IMR-90 (cell line): ENCODE results near the gene MYO9A. TPM values are rescaled to one million over a fixed set of nuclear protein-coding genes. Genes with fewer than 3 reads are reported as not detected.

ENCODE experiments used
- ATAC-seq: fragments of 200-7000 bp; cut with Tn5 transposase; 2 replicates; pipeline ENCODE4 v1.9.1; 2020; ENCODE audit warnings: low read depth, mild to moderate bottlenecking, moderate library complexity
- BruUV-seq: library from RNA; stranded (reverse); fragments of 400-500 nt; replicated peaks from 2 replicates; lab custom pipeline; 2021; lab: Mats Ljungman, UMichigan
- CTCF ChIA-PET: fragments of 300-600 bp; formaldehyde crosslinking; extraction: SDS; loops from one replicate; lab custom pipeline; 2021; ENCODE audit warnings: antibody characterized with exemption; lab: Yijun Ruan, JAX
- POLR2A ChIA-PET: fragments of 300-600 bp; sonication (Branson Sonifier 250); formaldehyde crosslinking; loops from one replicate; lab custom pipeline; 2022; ENCODE audit warnings: antibody characterized with exemption; ENCODE audit not compliant: unreplicated experiment; lab: Charles Lee
- DNase-seq: peaks from one replicate; pipeline ENCODE4 v3.0.0; 2013
- H2AFZ ChIP-seq: replicated peaks from 2 replicates; pipeline ENCODE3; 2013; ENCODE audit warnings: low read length, mild to moderate bottlenecking; ENCODE audit not compliant: poor library complexity
- H2AK5ac ChIP-seq: 2 replicates; pipeline ENCODE4 v1.6.1; 2013; ENCODE audit warnings: low read depth, low read length, inconsistent platforms
- H2AK9ac ChIP-seq: replicated peaks from 2 replicates; pipeline ENCODE3; 2013; ENCODE audit warnings: mild to moderate bottlenecking, low read depth, low read length, moderate library complexity; ENCODE audit not compliant: poor library complexity
- H2BK120ac ChIP-seq: 2 replicates; pipeline ENCODE4 v1.6.1; 2013; ENCODE audit warnings: low read depth, low read length, inconsistent platforms
- H2BK15ac ChIP-seq: 3 replicates; pipeline ENCODE4 v1.6.1; 2013; ENCODE audit warnings: low read depth, low read length, inconsistent platforms
- H2BK20ac ChIP-seq: 2 replicates; pipeline ENCODE4 v1.6.1; 2013; ENCODE audit warnings: low read depth, mild to moderate bottlenecking, inconsistent platforms, low read length, moderate library complexity
- H2BK5ac ChIP-seq: 2 replicates; pipeline ENCODE4 v1.6.1; 2013; ENCODE audit warnings: mild to moderate bottlenecking, low read depth, low read length, inconsistent platforms; ENCODE audit not compliant: poor library complexity, severe bottlenecking
- H3K14ac ChIP-seq: replicated peaks from 2 replicates; pipeline ENCODE4 v1.6.1; 2013; ENCODE audit warnings: low read depth, low read length, inconsistent platforms
- H3K18ac ChIP-seq: 2 replicates; pipeline ENCODE4 v1.6.1; 2013; ENCODE audit warnings: low read depth, low read length, control low read depth
- H3K23ac ChIP-seq: 2 replicates; pipeline ENCODE4 v1.6.1; 2013; ENCODE audit warnings: low read depth, low read length, inconsistent platforms
- H3K27ac ChIP-seq: 2 replicates; pipeline ENCODE4 v1.5.1; 2013; ENCODE audit warnings: mild to moderate bottlenecking, control low read depth, low read length; ENCODE audit not compliant: insufficient read depth
- H3K27me3 ChIP-seq: 2 replicates; pipeline ENCODE4 v1.6.1; 2013; ENCODE audit warnings: low read length; ENCODE audit not compliant: control insufficient read depth, insufficient read depth
- H3K36me3 ChIP-seq: 2 replicates; pipeline ENCODE4 v1.6.1; 2013; ENCODE audit warnings: low read length, mixed read lengths; ENCODE audit not compliant: control insufficient read depth, insufficient read depth
- H3K4ac ChIP-seq: 2 replicates; pipeline ENCODE4 v1.6.1; 2013; ENCODE audit warnings: low read depth, low read length, inconsistent platforms
- H3K4me1 ChIP-seq: 2 replicates; pipeline ENCODE4 v1.6.1; 2013; ENCODE audit warnings: low read length, mixed read lengths; ENCODE audit not compliant: control insufficient read depth, insufficient read depth
- H3K4me2 ChIP-seq: 2 replicates; pipeline ENCODE4 v1.6.1; 2013; ENCODE audit warnings: low read depth, mild to moderate bottlenecking, control low read depth, low read length, moderate library complexity
- H3K4me3 ChIP-seq: 2 replicates; pipeline ENCODE4 v1.5.1; 2013; ENCODE audit warnings: low read depth, mild to moderate bottlenecking, control low read depth, low read length, moderate library complexity; ENCODE audit not compliant: insufficient read depth
- H3K56ac ChIP-seq: 2 replicates; pipeline ENCODE4 v1.6.1; 2013; ENCODE audit warnings: low read length, inconsistent platforms; ENCODE audit not compliant: insufficient read depth; ENCODE audit errors: extremely low read depth
- H3K79me1 ChIP-seq, 2 experiments: 2 replicates each; pipeline ENCODE4 v1.6.1; 2013; ENCODE audit warnings: low read length in 2 of 2, inconsistent platforms in 1 of 2, low read depth in 1 of 2
- H3K9ac ChIP-seq: 2 replicates; pipeline ENCODE4 v1.6.1; 2013; ENCODE audit warnings: low read depth, low read length, control low read depth
- H3K9me1 ChIP-seq: 2 replicates; pipeline ENCODE4 v1.6.1; 2013; ENCODE audit warnings: low read length, inconsistent platforms; ENCODE audit not compliant: insufficient read depth
- H3K9me3 ChIP-seq: 2 replicates; pipeline ENCODE4 v1.6.1; 2013; ENCODE audit warnings: low read length; ENCODE audit not compliant: control insufficient read depth, insufficient read depth
- H4K20me1 ChIP-seq: 2 replicates; pipeline ENCODE4 v1.6.1; 2013; ENCODE audit warnings: low read length, inconsistent platforms; ENCODE audit not compliant: insufficient read depth
- H4K5ac ChIP-seq: 2 replicates; pipeline ENCODE4 v1.6.1; 2013; ENCODE audit warnings: mild to moderate bottlenecking, low read depth, low read length, control low read depth
- H4K8ac ChIP-seq, 2 experiments: 2 replicates each; pipeline ENCODE4 v1.6.1; 2013; ENCODE audit warnings: low read depth in 2 of 2, low read length in 2 of 2, control low read depth in 1 of 2, inconsistent platforms in 1 of 2
- H4K91ac ChIP-seq: 2 replicates; pipeline ENCODE4 v1.6.1; 2013; ENCODE audit warnings: low read depth, low read length, inconsistent platforms; ENCODE audit not compliant: insufficient read depth
- CEBPB ChIP-seq: IDR thresholded peaks from 2 replicates; pipeline ENCODE4 v1.6.1; 2012; ENCODE audit warnings: low read depth, low read length, improper control_type of control experiment
- RFX5 ChIP-seq: IDR thresholded peaks from 2 replicates; pipeline ENCODE4 v1.8.0; 2012; ENCODE audit warnings: low read depth, mild to moderate bottlenecking, low read length, moderate library complexity
- WGBS, 2 experiments: methylation state at CpG; one replicate each; pipeline versions ENCODE4 v1.1.5 to v1.1.7; 2013; ENCODE audit warnings: missing lambda C conversion rate in 2 of 2; ENCODE audit not compliant: insufficient read length in 1 of 2; ENCODE audit errors: extremely low coverage in 2 of 2; 5-methylcytosine and 5-hydroxymethylcytosine counted together
- dilution Hi-C: fragments of 300-500 bp; cut with HindIII; formaldehyde crosslinking; loops from one replicate; pipeline ENCODE4 v1.14.3; 2018; ENCODE audit warnings: low sequenced_read_pairs; ENCODE audit not compliant: unreplicated experiment
- in situ Hi-C: fragments of 300-500 bp; cut with MboI; formaldehyde crosslinking; loops from 3 replicates; pipeline ENCODE4 v1.14.3; 2019; ENCODE audit warnings: low sequenced_read_pairs, inconsistent platforms, mixed read lengths
- intact Hi-C: fragments of 100-400 bp; cut with micrococcal nuclease; formaldehyde crosslinking; loops from 2 replicates; pipeline ENCODE4 v1.10.0; 2022
- polyA plus RNA-seq, 3 experiments: library from polyadenylated mRNA; depleted of rRNA; stranded (reverse); fragments of >200 nt; gene quantifications; 2 replicates each; pipeline ENCODE4 v1.2.3, GENCODE V29; 2012; ENCODE audit warnings: low replicate concordance in 1 of 3
- total RNA-seq: library from RNA; depleted of rRNA; stranded (reverse); fragments of >200 nt; gene quantifications from 2 replicates; pipeline ENCODE4 v1.2.3, GENCODE V29; 2012

MYO9A gene
- total and polyA plus RNA-seq, 2 of the 4 experiments (the other 2 are of a cell fraction), result 6.0 to 49.5 TPM

DNA sequence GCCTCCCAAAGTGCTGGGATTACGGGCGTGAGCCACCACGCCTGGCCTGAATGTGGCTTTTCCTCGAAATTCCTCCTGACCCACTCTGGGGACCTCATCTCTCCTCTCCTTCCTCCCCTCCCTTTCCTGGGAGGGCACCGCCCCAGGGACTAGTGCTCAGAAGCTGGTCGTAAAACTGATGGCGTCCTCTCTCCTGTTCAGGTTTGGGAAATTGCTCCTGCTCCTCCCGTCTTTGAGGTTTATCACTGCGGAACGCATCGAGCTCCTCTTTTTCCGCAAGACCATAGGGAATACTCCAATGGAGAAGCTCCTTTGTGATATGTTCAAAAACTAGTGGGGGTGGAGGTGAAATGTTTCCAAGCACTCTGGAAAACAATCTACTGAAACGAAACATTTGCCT lies 300.6 kb downstream of the MYO9A start:
- H3K23ac ChIP-seq, result no peak overlapping the region
- no peak overlapping the region for H3K4me3 ChIP-seq
- no peak overlapping the region for H3K27ac ChIP-seq
- no peak overlapping the region for H2BK15ac ChIP-seq
- no TSS peak for BruUV-seq
- H4K8ac ChIP-seq, result no peak overlapping the region
- H3K27me3 ChIP-seq, result no peaks in the 10 kb centered on the region
- no peak overlapping the region for H3K14ac ChIP-seq
- H2AFZ ChIP-seq, result no peak overlapping the region
- no peak overlapping the region for H3K56ac ChIP-seq
- DNase-seq, result no peak
- H3K9me3 ChIP-seq, result peaks cover 27% of the 10 kb centered on the region
- intact Hi-C loops, result no loop called here
- no peak overlapping the region for H2AK5ac ChIP-seq
- 93% methylated on average over 6 of the region's 13 CpGs; no CpG with 5 or more reads in 1 of the 2 experiments for WGBS, 2 experiments
- TF ChIP-seq RFX5 (no peak), CEBPB (no peak)
- H2AK9ac ChIP-seq, result no peak overlapping the region
- H2BK20ac ChIP-seq, result no peak overlapping the region
- H2BK120ac ChIP-seq, result no peak overlapping the region
- dilution Hi-C loops, result no loop called here
- H4K20me1 ChIP-seq, result no peaks in the 10 kb centered on the region
- no peak for ATAC-seq
- H3K79me1 ChIP-seq, result no peaks in the 10 kb centered on the region
- no peaks in the 10 kb centered on the region for H3K9me1 ChIP-seq
- CTCF ChIA-PET, result interaction anchor here (0.5 kb wide), 1 partner anchor 359 kb away, joined by 3 read pairs; no protein-coding TSS in a partner anchor
- H4K91ac ChIP-seq, result no peak overlapping the region
- no peaks in the 10 kb centered on the region for H3K4me1 ChIP-seq
- H2BK5ac ChIP-seq, result no peak overlapping the region
- in situ Hi-C loops, result no loop called here
- H3K4ac ChIP-seq, result no peak overlapping the region
- no peak overlapping the region for H3K9ac ChIP-seq
- no peak overlapping the region for H3K4me2 ChIP-seq
- H4K5ac ChIP-seq, result no peak overlapping the region
- H3K36me3 ChIP-seq, result peaks cover 12% of the 10 kb centered on the region
- H3K18ac ChIP-seq, result no peak overlapping the region
- POLR2A ChIA-PET, result no interaction called here
